Inflammatory macrophage (primary cell): ENCODE measurements around the gene SLC25A1.

Experiments used
- DNase-seq, 2 donors: peaks; one replicate each; pipeline ENCODE4 v3.0.0-alpha.2; 2020 to 2022

SLC25A1 gene

DNA sequence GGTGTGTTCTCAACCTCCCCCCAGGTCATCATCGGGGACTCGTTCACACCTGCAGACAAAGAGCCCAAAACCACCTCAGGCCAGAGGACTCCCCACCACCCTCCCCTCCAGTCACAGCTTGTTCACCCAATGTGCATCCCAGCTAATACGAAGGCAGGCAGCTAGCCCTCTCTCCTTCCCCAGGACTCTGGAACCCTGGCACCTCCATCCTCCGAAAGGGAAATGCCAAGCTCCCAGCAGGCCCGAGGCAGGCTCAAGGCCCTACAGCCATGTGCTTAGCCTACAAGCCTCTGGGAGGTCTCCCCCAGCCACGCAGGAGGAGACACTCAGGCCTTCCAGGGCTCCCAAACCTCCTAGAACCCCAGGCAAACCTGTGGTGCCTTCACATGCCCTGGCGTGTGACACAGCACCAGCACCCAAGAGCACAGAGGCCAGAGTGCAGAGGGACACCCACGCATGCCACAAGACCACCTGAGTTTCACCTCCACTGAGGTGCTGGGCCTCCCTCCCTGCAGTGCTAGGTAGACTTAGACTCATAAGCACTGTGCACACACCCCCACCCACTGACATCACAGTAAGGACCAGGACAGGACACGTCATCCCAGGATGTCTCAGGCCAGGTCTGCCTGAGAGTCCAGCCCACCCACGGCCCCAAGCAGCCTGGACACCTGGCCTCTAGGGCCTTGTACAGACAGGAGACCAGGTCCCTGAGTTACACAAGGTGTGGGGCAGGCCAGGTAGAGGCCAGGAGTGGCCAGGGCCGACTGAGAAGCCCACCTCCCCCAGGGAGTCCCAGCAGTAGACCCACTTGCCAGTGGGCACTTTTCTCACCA is 40.9 kb downstream of the SLC25A1 start:
- no peak for DNase-seq

DNA sequence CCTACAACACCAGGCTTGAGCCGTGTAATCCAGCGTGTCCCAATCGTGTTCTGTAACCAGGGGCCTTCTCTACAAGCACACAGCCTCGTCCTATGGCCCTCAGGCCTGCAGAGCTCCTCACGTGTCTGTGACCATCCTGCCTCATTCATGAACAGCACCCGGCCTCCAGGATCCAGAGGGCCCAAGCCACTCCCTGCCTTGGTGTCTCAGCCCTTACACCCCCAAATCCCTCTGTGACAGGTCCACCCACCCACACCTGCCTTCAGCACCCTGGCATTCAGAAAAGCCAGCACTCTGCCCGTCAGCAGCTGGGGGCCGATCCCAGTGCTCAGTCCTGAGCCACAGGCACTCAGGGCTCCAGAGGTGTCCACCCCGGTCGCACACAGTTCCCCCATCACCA is 41.6 kb downstream of the SLC25A1 start:
- no peak for DNase-seq

DNA sequence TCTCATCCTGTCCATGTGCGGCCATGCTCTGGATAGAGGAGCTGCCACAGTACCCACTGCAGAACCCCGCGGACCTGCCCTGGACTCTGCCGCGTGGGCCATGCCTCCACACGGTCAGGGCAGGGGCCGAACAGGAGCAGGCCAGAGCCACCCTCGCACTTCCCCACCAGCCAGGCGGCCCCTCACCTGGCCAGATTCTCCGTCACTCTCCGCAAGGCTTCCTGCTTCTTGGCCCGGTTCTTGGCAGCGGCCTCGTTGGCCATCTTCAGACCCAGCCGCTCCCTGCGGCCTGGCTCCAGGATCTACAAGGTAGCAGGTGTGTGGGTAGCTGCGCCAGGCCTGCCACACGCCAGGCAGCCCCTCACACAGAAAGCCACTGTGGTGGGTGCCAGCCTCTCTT is 43.7 kb downstream of the SLC25A1 start:
- DNase-seq, result no peak

DNA sequence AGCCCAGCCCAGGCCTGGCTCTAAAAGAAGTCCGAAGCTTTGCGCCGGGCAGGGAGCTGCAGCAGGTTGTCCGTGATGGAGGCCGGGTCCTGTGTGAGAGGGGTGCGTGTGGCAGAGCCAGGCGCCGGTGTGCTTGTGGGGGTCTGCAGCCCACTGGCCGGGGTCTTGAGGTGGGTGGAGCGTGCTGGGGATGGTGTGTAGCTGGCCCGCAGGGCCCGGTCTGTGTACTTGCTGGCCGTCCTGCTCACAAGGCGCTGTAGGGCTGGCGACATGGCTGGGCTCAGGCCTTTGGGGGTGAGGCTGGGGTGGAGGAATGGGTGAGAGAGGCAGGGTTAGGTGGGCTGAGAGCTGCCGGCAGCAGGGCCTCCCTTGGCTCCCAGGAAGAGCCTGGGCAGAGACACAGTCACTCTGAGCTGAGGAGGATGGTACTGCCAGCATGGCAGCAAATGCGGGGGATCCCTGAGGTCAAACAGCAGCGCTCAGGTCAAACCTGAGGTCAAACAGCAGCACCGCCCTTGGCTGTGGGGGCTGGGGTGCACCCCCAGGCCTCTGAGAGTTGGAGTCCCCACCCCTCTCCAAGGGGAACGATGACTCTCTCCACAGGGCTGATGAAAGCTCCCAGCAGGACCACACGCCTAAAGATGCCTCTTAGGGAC is 44.2 kb downstream of the SLC25A1 start:
- DNase-seq, result no peak

DNA sequence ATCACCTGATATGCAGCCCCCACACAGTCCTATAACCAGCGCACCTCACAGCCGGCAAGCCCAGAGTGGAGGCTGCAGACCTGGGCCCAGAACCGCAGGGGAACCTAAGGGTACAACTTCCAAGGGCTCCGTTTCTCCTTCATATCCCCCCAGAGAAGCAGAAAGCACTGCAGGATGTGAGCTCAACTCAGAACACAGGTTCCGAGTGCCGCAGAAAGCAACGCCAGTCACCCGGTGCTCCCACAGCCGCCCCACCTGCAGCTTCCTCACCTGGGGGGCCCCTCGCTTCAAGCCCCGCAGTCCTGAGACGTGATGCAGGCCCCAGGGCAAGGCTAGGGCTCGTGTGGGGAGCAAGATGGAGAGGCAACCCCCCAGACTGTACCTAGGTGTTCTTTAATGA is 45.0 kb downstream of the SLC25A1 start:
- no peak for DNase-seq

DNA sequence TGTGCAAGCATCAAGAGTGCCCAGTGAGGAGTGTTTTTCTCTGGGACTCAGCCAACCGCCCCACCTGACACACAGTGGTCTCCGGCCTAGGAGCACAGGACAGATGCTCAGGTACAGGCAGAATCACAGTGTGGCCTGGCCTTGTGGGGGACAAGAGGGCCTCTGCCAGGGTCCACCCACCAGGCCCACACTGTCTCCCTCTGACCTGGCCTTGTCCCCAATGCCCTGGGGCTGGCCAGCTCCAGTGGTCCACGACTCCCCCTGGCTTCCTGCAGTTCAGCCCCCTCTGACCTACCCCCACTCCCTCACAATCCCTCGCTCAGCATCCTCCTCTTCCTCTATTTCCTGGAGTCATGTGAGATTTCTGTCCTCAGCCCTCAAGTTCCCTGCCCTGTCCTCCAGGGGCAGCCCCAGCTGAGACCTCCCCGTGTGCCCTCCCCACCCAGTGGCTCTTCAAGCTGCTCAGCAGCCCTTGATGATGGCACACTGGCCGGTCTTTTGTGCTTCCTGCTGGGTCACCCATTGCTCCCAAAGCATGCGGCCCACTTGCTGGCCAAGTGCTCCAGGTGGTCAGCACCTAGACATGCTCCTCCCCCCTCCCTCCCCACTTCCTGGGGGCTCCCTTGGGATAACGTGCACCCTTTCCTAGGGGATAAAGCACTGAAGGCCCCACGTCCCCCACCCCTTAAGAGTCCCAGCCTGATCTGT is 45.7 kb downstream of the SLC25A1 start:
- no peak for DNase-seq

DNA sequence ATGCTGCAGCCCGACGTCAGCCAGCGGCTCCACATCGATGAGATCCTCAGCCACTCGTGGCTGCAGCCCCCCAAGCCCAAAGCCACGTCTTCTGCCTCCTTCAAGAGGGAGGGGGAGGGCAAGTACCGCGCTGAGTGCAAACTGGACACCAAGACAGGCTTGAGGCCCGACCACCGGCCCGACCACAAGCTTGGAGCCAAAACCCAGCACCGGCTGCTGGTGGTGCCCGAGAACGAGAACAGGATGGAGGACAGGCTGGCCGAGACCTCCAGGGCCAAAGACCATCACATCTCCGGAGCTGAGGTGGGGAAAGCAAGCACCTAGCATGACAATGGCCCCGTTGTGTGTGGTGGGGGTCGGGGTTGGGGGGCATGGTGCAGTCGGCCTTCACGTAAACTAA is 46.4 kb downstream of the SLC25A1 start:
- DNase-seq, result no peak

DNA sequence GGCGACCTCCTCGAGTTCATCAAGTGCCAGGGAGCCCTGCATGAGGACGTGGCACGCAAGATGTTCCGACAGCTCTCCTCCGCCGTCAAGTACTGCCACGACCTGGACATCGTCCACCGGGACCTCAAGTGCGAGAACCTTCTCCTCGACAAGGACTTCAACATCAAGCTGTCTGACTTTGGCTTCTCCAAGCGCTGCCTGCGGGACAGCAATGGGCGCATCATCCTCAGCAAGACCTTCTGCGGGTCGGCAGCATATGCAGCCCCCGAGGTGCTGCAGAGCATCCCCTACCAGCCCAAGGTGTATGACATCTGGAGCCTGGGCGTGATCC is 46.9 kb downstream of the SLC25A1 start:
- DNase-seq, result no peak

DNA sequence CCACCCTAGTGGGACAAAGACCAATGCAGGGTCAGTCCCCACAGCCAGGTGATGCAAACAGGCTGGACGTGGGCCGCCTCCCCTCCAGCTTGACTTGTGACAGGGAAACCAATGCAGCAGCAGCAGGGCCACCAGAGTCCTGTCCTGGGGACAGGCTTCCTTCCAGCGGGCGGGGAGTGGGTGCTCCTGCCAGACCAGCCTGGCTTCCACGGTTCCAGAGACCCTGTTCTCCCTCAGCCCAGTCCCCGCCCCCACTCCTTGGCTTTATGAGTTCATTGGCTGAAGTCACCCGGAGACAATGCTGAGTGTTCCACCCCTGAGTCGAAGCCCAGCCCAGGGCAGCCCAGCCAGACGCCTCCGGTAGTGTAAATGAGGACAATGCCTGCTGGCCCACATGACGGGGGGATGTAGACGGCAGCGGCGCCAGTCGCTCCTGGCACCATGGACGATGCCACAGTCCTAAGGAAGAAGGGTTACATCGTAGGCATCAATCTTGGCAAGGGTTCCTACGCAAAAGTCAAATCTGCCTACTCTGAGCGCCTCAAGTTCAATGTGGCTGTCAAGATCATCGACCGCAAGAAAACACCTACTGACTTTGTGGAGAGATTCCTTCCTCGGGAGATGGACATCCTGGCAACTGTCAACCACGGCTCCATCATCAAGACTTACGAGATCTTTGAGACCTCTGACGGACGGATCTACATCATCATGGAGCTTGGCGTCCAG is 47.4 kb downstream of the SLC25A1 start, which contains the start of gene TSSK2:
Gene TSSK2 (plus strand): TSS at position 350 of the 726 bp plus-strand sequence. CDS start 92 bp downstream, at position 442.
- no peak for DNase-seq

DNA sequence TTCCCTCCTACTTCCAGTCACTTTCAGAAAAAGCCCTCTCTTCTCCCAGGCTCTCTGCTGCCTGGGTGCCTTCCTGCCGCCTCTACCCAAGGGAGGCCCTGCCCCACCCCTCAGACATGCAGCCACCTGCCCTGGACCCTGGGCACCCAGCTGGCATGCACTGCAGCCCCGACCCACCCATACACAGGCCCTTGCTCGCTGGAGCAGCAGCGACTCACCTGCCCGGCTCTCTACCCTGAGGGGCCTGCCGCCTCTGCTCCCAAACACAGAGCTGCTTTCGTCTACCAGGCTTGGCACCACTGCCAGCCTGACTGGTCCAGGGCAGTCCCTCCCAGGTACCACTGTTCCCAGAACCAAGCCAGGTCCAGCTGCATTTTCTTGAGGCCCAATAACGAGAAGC is 48.7 kb downstream of the SLC25A1 start:
- no peak for DNase-seq

DNA sequence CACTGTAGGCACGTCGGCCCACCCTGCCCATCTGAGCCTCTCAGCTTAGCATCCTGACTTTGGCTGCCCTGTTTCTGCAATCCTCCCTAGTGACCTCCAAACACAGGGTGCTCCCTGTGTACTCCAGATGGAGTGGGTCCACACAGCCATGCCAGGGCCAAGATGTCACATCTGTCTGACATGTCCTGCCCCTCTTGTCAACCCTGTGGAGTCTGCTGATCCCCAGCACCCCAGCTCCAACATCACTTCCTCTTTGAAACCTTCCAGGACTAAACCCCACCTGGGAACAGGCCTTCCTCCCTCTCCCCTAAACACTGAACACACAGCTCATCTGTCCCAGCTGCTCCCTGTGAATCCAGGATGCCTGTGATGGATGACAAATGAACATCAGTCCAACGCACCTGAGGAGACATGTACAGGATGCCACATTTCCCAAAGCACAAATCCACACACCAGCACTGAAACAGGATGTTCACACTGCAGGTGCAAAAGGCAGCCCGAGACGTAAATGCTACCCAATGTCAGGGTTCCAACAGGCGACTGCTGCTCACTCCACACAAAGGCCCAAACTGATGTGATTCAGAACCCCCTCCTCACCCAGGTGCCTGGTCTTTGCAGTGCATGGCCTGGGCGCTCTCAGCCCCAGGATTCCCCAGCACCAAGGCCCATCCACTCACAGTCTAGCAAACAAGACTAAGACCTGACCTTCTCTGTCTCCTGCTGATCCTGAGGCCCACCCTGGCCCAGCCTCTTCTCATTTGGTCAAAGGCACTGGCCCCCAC is 49.4 kb downstream of the SLC25A1 start:
- DNase-seq, result no peak

DNA sequence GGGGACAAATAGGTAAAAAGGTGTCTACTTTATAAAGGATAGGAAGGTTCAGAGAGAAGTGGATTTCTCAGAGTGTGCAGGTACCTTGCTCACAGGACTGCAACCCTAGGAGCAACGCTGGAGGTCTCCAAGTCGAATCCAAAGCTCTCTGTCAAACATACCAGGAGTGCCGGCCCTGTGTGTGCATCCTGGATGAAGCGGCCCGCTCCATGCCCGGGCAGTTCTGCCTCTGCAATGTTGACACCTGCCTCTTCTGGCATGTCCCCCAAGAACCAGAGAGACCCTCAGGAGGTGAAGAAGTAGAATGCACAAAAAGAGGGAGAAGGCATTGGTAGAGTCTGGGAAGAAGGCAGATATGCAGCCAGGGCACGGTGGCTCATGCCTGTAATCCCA is 50.5 kb downstream of the SLC25A1 start:
- DNase-seq, result no peak

DNA sequence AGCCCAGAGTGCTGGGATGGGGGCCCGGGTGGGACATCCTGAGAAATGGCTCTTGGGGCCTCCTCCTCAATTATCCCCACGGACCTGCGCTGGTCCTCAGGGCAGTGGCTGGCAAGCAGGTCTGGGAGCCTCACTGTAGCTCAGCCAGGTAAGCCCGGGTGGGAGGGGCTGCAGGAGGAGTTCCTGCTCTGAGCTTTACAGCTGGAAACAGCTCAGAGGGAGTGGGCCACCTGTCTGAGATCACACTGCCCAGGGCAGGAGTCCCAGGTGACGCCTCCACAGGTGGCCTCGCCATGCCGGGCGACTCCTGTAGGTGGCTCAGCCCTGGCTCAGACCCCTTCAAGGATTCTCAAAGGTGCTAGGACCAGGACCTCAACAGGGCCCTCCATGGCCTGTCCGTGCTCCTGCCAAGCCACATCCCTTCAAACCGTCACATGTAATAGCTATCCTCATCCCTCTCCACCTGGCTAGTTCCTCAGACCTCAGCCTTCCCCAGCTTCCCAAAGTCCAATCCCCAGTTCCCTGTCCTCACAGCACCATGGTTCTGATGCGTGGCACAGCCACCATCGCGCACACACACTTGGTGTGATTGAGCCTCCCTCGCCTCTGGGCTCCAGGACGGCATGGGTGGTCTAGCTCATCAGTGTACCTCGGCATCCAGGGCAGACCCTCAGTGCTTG is 51.1 kb downstream of the SLC25A1 start:
- no peak for DNase-seq

DNA sequence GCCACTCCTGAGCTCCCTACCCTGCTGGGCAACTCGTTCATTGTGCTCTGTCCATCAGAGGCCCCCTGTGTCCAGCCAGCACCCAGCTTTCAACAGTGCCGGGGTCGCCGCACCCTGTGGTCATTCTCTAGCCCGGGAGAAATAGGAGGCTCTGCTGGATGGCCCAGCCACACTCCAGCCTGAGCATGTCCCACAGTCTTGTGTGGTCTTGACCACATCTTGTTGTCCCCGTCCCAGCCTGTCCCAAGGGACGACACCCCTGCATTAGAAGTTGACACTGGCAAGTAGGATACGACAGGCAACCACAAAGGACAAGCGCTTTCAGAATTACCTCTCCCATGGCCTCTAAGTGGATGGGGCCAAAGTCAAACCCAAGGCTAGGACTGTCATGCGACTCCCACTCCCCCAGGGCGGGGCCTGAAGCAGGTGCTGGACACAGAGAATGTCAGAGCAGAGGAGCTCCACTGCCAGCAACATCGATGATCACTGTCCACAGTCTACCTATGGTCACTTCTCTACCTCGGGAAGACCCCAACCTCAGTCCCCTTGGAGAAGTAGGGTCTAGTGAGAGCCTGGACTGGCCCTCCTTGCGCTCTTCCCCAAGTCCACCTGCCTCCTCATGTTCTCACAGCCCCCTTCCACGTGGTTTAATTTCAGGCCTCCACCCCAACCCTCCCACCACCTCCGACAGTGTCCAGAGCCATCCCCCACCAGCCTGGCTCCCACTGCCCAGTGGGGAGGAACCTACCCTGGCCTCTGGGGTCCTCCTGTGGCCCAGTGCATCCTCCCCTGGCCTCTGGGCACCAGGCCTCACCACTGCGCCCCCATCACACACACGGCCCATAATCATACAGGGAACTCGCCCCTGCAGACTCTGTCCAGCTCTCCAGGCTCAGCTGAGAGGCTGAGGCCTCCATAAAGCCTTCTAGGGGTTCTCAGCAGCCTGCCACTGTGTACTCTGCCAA is 51.9 kb downstream of the SLC25A1 start:
- DNase-seq, result no peak
